GM18505 (cell line): ENCODE data around the gene TUBA3D.
"Not testable (repeated sequence)": the region's sequence is repeated elsewhere in the genome, so short reads cannot be mapped to it uniquely, and the experiment has no call there.

Experiments used
- ATAC-seq: cut with Tn5 transposase; IDR thresholded peaks from one replicate; pipeline ENCODE4 v1.9.1; 2021; ENCODE audit not compliant: unreplicated experiment
- POLR2A ChIP-seq: IDR thresholded peaks from 4 replicates; pipeline ENCODE4 v1.6.1; 2011; ENCODE audit warnings: borderline replicate concordance; ENCODE audit not compliant: insufficient read depth, insufficient read length; ENCODE audit errors: extremely low read depth

TUBA3D gene

GRCh38 chr2:131521961-131522781, 46.3 kb downstream of the TUBA3D start:
- TF ChIP-seq POLR2A: no peak
- no peak for ATAC-seq

GRCh38 chr2:131525256-131525655, 49.3 kb downstream of the TUBA3D start:
- ATAC-seq: not testable (repeated sequence)

GRCh38 chr2:131527131-131528001, 51.4 kb downstream of the TUBA3D start, which contains the start of gene CCDC74A:
CCDC74A (plus strand) TSS chr2:131527888; CDS start chr2:131527971, 83 bp downstream.
- ATAC-seq: peak; percentile 87

GRCh38 chr2:131528981-131529863, 53.3 kb downstream of the TUBA3D start:
- peak; percentile 51 for ATAC-seq
- TF ChIP-seq POLR2A: peak; percentile 59

GRCh38 chr2:131529864-131530445, 54.0 kb downstream of the TUBA3D start:
- not testable (repeated sequence) for ATAC-seq

- ATAC-seq: not testable (repeated sequence)
These were observed 54.9 kb downstream of the TUBA3D start for GRCh38 chr2:131530626-131531344.

- ATAC-seq: not testable (repeated sequence)
These were observed 55.7 kb downstream of the TUBA3D start for GRCh38 chr2:131531547-131532185.
